Effector CD8-positive, alpha-beta T cell (primary cell): ENCODE data around the gene MRPL24.

ENCODE experiments used
- DNase-seq: peaks from one replicate; lab custom pipeline; 2025; lab: John Stamatoyannopoulos, UW

The MRPL24 gene

DNA sequence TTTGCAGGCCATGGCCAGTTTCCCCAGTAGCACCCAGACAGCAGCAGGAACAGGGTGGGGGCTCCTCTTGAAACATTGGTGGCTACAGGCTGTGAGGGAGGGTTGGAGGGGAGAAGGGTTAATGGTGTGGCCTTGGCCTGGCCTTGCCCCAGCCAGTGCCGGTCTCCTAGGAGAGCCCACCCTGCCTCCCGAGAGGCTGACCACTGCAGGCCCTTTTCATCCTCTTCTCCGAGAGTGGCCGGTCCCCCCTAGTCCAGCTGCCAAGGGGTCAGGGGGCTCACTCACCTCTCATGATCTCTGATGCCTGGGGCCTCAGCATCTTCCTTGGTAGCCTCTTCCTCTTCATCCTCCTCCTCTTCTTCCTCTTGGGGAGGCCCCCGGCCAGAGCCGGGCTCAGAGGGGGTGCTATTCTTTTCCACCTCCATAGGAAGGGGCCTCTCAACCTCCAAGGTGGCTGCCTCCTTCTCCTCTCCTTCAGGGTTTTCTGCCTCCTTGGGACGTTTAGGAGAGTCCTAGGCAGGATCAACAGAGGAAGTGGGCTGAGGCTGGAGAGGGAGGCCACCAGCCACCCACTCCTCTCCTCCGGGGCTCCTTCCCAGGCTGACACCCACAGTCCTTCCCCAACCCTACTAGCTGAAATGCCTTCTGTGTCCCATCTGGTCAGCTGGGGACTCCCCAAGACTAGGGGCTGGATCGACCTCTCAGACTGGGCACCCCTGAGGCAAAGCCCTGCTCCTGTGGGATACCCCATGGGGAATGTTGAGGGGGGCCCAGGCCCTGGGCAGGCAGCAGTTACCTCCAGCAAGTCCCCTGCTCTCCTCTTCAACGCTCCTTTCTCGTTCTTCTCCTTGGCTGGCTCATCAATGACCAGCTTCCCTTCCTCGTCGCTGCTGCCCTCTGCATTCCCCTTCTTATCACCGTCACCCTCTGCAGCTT lies 2.7 kb upstream of the MRPL24 start:
- DNase-seq = no peak

- DNase-seq = no peak
These were observed 1.9 kb upstream of the MRPL24 start for GRCh38 chr1:156742801-156743200.

DNA sequence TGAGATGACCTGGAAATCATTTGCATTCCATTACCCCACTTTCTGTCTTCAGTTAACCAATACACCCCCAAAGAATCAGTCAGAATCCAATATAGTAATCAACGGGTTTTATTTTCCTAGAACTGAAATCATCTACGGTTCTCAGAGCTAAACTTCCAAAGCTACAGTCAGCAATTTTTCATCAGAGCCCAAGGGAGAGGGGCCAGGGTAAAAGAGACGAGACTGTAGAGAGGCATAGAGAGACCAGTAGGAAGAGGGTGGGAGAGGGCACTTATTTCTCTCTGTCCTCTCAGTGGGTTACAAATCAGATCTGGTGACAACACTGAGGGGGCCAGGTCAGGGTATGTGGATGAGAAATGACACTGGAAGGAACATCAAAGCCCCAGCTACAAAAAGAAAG lies 1.1 kb upstream of the MRPL24 start:
- DNase-seq = no peak

DNA sequence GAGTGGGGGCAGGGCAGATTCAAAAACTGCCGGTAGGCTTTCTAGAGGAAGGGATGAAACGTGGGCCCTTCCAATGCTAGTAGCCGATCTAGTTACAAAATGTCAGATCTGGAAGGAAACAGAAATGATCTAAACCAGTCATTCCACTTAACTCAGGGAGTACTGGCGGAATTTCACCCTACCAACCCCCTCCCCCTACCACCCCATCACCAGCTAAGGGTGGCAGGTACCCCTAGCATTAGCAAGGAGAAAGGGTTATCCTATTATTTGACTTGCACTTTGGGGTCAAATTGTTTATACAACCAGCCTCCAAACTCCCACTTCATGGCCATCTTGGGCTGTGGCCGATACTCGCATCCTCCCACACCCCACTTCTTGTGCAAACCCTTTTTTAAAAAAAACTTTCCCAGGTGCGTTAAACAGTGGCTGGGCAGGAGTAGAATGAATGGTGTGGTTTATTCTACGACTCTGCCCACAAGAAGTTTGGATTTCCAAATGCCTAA lies 644 bp upstream of the MRPL24 start:
- no peak for DNase-seq

DNA sequence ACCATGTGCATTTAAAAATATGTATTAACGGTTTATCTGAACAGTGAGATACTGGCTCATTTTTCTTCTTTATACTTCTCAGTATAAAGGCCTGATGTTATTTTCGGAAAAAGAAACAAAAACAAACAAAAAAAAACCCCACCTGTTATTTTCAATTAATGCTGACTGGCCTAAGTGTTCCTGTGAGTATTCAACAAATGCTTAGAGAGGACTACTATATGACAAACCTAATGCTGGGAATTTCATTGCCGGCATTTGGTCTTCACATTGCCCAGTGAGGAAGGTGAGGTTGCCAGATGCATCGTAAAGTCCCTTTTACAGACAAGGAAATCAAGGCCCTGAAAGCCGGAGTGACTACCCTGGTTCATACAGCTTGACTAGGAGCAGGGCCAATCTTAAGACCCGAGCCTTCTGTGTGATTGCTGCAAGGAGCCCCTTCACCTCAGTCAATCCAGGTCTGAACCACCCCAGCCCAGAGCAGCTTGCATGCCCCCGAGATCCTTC lies 599 bp downstream of the MRPL24 start:
- DNase-seq = no peak

GRCh38 chr1:156738916-156739315 lies 2.0 kb downstream of the MRPL24 start:
- DNase-seq = no peak

- no peak for DNase-seq
These were observed 2.5 kb downstream of the MRPL24 start for GRCh38 chr1:156738407-156738806.

DNA sequence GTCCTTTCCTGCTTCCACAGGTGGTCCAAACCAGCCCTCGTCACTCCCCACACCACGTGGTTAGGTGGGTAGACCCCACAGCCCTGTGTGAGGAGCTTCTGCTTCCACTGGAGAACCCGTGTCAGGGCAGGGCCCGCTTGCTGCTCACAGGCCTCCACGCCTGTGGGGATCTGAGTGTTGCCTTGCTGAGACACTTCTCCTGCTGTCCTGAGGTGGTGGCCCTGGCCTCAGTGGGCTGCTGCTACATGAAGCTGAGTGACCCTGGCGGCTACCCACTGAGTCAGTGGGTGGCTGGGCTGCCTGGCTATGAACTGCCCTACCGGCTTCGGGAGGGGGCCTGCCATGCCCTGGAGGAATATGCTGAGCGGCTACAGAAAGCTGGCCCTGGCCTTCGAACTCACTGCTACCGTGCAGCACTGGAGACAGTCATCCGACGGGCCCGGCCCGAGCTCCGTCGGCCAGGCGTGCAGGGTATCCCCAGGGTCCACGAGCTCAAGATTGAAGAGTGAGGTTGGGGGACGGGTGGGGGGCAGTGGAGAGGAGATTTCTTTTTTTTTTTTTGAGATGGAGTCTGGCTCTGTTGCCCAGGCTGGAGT lies 6.8 kb downstream of the MRPL24 start:
- DNase-seq = no peak

- peak; percentile 92 for DNase-seq
These were observed 12.1 kb downstream of the MRPL24 start, which contains the start of gene ISG20L2 for GRCh38 chr1:156728599-156729462. Gene ISG20L2, minus strand, starts transcription at chr1:156728766. Its CDS starts 1,114 bp downstream, at chr1:156727652.

- peak; percentile 66 for DNase-seq
These were observed 12.8 kb downstream of the MRPL24 start, which contains the start of gene METTL25B for GRCh38 chr1:156727926-156728598. Gene METTL25B, plus strand, starts transcription at chr1:156728469. Its CDS starts 636 bp downstream, at chr1:156729105.

- no peak for DNase-seq
These were observed 13.4 kb downstream of the MRPL24 start for GRCh38 chr1:156727492-156727891.

- peak; percentile 9 for DNase-seq
These were observed 14.2 kb downstream of the MRPL24 start for GRCh38 chr1:156726549-156727226.

DNA sequence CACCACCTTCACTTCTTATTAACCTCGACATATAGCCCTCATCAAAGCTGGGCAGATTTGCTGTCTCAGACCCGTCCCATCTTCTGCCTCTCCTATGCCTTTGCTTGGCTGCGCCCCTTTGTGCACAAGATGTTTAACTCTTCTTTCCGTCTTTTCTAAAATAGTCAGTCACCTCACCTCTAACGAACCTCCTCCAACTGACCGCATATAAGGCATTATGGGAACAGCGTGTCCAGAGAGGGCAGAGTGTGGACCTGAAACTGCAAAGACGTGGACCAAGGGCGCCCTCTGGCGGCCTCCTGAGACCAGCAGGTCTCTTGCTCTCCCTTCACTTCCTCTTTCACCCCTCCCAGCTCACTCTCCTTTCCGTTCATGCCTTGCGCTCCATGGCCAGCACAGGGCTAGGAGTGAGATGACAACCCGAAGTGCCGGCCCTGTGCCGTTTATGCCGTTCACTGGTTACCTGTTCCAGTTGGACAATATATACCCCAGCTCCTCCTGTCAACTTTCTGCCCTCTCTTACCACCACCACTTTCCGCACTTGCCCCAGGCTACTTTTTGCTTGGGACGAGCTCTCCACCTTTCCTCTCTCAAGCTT lies 15.1 kb downstream of the MRPL24 start:
- peak; percentile 71 for DNase-seq

GRCh38 chr1:156721535-156721934 lies 19.4 kb downstream of the MRPL24 start:
- DNase-seq = no peak

- DNase-seq = no peak
These were observed 19.8 kb downstream of the MRPL24 start for GRCh38 chr1:156721131-156721530.

GRCh38 chr1:156717351-156717750 lies 23.5 kb downstream of the MRPL24 start:
- no peak for DNase-seq

DNA sequence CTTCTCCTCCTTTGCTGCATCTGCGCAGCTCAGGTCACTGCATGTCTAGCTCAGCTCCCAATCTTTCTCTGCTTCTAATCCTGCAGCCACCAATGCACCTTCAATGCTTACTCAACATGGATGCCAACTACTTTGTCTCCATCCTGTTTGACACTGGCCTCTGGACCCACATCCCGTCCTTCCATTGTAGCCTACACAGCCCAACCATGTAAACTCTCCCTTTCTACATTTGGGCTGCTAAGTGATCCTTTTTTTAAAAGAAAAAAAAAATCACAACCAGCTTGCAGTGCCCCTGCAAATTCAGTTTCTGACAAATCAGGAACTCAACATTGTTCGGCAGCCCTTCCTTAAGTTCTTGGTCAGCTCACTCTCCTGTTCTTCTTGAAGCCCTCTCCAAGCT lies 26.1 kb downstream of the MRPL24 start:
- DNase-seq = no peak

DNA sequence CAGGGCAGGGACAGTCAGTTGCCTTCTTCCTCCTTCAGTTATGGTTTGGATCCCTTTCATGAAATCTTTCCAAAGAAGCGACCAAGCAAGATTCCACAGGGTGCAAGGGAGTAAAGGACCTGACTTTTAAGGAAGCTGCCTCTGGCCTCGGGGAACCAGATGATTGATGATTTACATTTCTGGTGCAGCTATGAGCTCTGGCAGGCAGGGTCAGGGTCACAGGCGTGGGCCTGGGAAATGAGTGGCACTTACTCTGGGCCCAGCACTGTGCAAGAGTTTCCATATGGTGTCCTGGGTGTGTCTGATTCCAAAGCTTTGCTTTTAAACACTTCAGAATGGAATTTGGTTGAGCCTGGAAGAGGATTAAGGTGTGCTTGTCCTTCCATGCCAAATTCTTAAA lies 28.3 kb downstream of the MRPL24 start:
- DNase-seq = no peak

- no peak for DNase-seq
These were observed 29.7 kb downstream of the MRPL24 start for GRCh38 chr1:156711011-156711817.
